Measurements from ENCODE around the gene NCAPG.

The NCAPG gene

GRCh38 chr4:17876943-17877342 lies 66.2 kb downstream of the NCAPG start:
- no peak for DNase-seq (ENCODE audit: low spot score)

DNA sequence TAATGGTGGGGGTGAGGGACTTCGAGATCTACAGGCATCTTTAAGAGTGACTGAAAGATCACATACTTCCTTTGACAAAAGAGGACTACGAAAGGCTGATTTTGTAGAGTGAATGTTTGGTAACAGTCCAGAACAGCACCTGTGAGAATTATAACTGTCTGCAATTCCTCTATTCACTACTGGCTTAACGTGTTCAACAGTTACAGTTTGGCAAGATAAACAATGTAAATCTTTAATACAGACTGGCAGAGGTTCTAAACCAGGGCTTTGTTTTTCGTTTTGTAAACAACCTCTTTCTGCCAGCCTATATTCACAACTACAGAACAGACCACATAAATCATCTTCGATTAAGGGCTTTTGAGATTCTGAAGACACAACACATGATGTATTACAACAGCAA lies 66.9 kb downstream of the NCAPG start:
- no peak for DNase-seq (ENCODE audit: low spot score)

DNA sequence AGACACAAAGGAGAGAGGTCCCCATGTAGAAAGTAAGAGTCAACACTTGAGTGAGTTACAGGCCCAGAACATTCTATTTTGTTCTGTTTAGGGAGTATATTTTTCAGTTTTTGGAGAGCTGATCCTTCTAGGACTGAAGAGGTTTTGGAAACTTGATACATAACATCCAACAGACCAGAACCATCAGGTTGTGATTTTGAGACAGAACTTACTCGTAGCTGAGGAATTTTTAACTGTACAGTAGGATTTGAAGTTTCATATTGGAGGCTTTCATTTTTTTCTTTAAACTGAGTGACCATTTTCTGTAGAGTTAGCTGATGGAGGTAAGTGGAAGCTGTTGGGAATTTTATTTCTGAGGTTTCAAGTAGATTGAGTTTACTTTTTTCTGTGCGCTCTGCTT lies 73.3 kb downstream of the NCAPG start:
- DNase-seq (ENCODE audit: low spot score), result no peak

DNA sequence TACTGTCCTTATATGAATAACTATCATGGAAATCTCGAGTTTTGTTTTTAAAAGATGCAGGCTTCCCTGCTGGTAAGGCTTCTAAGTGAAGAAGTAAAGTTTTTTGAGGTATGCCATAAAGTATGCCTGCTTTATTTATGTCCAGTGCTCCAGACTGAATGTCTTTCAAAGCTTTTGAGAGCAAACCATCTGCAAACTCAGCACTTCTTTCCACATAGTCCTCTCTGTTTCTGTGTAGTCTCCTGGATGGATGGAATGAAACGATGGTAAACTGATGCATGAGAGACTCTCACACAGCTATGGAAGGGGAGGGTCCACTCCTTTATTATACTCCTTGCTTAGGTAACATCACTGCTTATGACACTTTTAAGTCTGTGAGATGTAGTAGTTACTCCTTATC lies 73.7 kb downstream of the NCAPG start:
- no peak for DNase-seq (ENCODE audit: low spot score)

- DNase-seq (ENCODE audit: low spot score), result no peak
Observed at GRCh38 chr4:17889692-17890091, 78.9 kb downstream of the NCAPG start.

DNA sequence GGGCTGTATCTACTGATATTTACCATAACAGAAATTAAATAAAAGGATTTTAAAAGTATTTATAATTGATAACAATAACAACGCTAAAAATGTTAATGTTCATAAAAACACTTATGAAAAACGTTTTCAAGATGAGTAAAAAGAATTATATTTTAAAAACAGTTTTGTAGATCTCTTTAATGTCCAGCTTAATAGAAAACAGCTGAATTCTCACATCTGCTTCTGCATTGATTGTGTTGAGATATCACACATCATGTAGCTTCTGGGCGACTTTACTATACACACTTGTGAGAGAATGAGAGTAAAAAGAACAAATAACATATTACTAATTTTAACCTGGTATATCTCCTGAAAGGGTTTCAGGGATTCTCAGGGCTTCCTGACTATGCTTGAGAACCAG lies 83.6 kb downstream of the NCAPG start:
- no peak for DNase-seq (ENCODE audit: low spot score)

Data from COLO829 (cell line).